GM12891 (cell line): ENCODE results near the gene PROM2.

ENCODE experiments used
- POLR2A ChIP-seq: IDR thresholded peaks from 2 replicates; pipeline ENCODE4 v1.6.1; 2011; ENCODE audit warnings: low read depth, low read length, control low read depth
- POLR2AphosphoS5 ChIP-seq: IDR thresholded peaks from 2 replicates; pipeline ENCODE4 v1.6.1; 2011; ENCODE audit warnings: low read depth, low read length, control low read depth
- POU2F2 ChIP-seq: IDR thresholded peaks from 2 replicates; pipeline ENCODE4 v1.6.1; 2011; ENCODE audit warnings: low read depth, mild to moderate bottlenecking, control low read depth, low read length, moderate library complexity
- SPI1 ChIP-seq: IDR thresholded peaks from 2 replicates; pipeline ENCODE4 v1.6.1; 2011; ENCODE audit warnings: low read depth, low read length, control low read depth
- TAF1 ChIP-seq: IDR thresholded peaks from 2 replicates; pipeline ENCODE4 v1.6.1; 2011; ENCODE audit warnings: low read depth, low read length, control low read depth

DNA sequence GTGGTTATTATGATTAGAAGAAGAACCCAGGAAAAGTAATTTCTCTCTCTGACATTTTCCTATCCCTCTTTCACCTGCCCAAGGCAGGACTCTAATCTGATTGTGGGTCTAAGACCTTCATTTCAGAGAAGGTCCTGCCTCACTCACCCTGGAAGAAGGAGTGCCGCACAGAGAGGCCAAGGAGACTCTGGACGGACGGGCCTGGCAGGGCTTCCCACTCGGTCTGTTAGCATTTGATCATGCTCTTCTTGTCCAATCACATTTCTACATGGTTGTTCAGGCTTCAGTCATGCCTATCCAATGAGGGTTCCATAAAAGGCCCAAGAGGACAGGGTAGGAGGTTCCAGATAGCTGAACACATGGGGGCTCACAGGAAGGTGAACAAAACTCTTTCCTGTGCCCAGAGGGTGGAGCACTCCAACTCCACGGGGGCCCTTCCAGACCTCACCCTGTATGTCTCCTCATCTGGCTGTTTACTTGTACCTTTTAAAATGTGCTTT lies 39.9 kb upstream of the PROM2 start:
- no peak for TF ChIP-seq POLR2A
- no peak for TF ChIP-seq POLR2AphosphoS5
- no peak for TF ChIP-seq TAF1
- TF ChIP-seq POU2F2 = no peak
- TF ChIP-seq SPI1 = no peak
